LHCN-M2 (cell line): ENCODE results near the gene ZNF512. TPM values are rescaled to one million over a fixed set of nuclear protein-coding genes. Genes with fewer than 3 reads are reported as not detected.

ENCODE experiments used
- total RNA-seq: library from RNA; depleted of rRNA; stranded (reverse); fragments of >200 nt; gene quantifications from 2 replicates; pipeline ENCODE4 v1.2.3, GENCODE V29; 2014; rRNA removed

ZNF512 gene
- total RNA-seq, 1 experiment from 2014 or later, result 36.0 TPM

Other genes starting within 250 kb of the ZNF512 start
- gene GTF3C2, start 226.3 kb upstream of the ZNF512 start, total RNA-seq, result 42.3 and 43.5 TPM in 2 replicates
- 33.4 and 40.1 TPM in 2 replicates for gene EIF2B4, start 212.7 kb upstream of the ZNF512 start, total RNA-seq
- gene SNX17, start 212.4 kb upstream of the ZNF512 start, total RNA-seq, result 176 and 181 TPM in 2 replicates
- gene ZNF513, start 202.3 kb upstream of the ZNF512 start, total RNA-seq, result 12.7 and 16.5 TPM in 2 replicates
- 117 and 120 TPM in 2 replicates for gene PPM1G, start 173.5 kb upstream of the ZNF512 start, total RNA-seq
- 130 and 140 TPM in 2 replicates for gene NRBP1, start 154.4 kb upstream of the ZNF512 start, total RNA-seq
- gene KRTCAP3, start 140.7 kb upstream of the ZNF512 start, total RNA-seq, result 0.46 TPM in 1 of 2 replicates, not detected in the other
- gene IFT172, start 93.3 kb upstream of the ZNF512 start, total RNA-seq, result 5.7 and 7.4 TPM in 2 replicates
- gene FNDC4, start 87.8 kb upstream of the ZNF512 start, total RNA-seq, result 25.9 and 29.0 TPM in 2 replicates
- gene GCKR, start 86.2 kb upstream of the ZNF512 start, total RNA-seq, result 0.11 and 0.32 TPM in 2 replicates
- gene CCDC121, start 46.0 kb downstream of the ZNF512 start, total RNA-seq, result 2.2 and 2.9 TPM in 2 replicates
- gene GPN1, start 46.0 kb downstream of the ZNF512 start, total RNA-seq, result 46.9 and 52.0 TPM in 2 replicates
- 19.8 and 26.4 TPM in 2 replicates for gene SUPT7L, start 80.6 kb downstream of the ZNF512 start, total RNA-seq
- 30.5 and 35.3 TPM in 2 replicates for gene SLC4A1AP, start 80.8 kb downstream of the ZNF512 start, total RNA-seq
- 84.1 and 85.9 TPM in 2 replicates for gene MRPL33, start 188.7 kb downstream of the ZNF512 start, total RNA-seq